Suprapubic skin (tissue), 4 donors: ENCODE measurements around the gene ITGB3BP.

Experiments used
- CTCF ChIP-seq, 2 donors: fragments of 200-600 bp in 1 of 2; fragments of 450-650 bp in 1 of 2; sonication (generic) in 1 of 2; IDR thresholded peaks; one replicate each; pipeline ENCODE4 v1.5.1; 2016 to 2019; ENCODE audit warnings: antibody characterized with exemption in 2 of 2, mild to moderate bottlenecking in 1 of 2, moderate library complexity in 1 of 2
- EP300 ChIP-seq: sonication (generic); formaldehyde crosslinking; IDR thresholded peaks from one replicate; pipeline ENCODE4 v1.6.1; 2017; ENCODE audit warnings: antibody characterized with exemption
- POLR2A ChIP-seq, 2 donors: fragments of 450-650 bp; IDR thresholded peaks; one replicate each; pipeline ENCODE4 v1.6.1; 2017; ENCODE audit warnings: antibody characterized with exemption in 2 of 2, mild to moderate bottlenecking in 2 of 2, moderate library complexity in 2 of 2
- POLR2AphosphoS5 ChIP-seq, 3 donors: sonication (generic); formaldehyde crosslinking; IDR thresholded peaks; one replicate each; pipeline ENCODE4 v1.6.1; 2017; ENCODE audit warnings: antibody characterized with exemption in 3 of 3

GRCh38 chr1:63411066-63411465 is 112.0 kb downstream of the ITGB3BP start:
- TF ChIP-seq CTCF (IDR thresholded peaks at IDR 0.05), result no peak
- TF ChIP-seq POLR2AphosphoS5 (IDR thresholded peaks at IDR 0.05), result no peak
- no peak for TF ChIP-seq EP300
- no peak for TF ChIP-seq POLR2A (IDR thresholded peaks at IDR 0.05)
